GM19043 (cell line): Measurements from ENCODE around the gene IL3RA.

ENCODE experiments used
- ATAC-seq: cut with Tn5 transposase; IDR thresholded peaks from one replicate; pipeline ENCODE4 v1.9.1; 2021; ENCODE audit warnings: low read depth; ENCODE audit not compliant: unreplicated experiment

IL3RA gene

DNA sequence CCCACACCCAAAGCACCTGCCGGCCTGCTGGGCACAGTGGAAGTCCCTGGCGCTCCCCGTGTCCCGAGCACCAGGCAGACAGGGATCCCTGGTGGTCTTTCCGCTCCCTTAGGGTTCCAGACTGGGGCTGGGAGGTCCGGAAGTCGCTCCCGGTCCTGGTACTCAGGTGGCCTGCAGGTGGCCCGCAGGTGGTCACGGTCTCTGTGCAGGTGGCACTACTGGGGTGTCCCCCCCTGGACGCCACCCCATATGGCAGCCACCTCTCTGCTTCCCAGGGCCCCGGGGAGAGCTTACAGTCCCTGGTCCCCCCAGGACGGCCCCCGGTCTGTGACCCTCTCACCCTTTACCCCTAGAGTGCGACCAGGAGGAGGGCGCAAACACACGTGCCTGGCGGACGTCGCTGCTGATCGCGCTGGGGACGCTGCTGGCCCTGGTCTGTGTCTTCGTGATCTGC, 41.7 kb downstream of the IL3RA start:
- no peak for ATAC-seq

DNA sequence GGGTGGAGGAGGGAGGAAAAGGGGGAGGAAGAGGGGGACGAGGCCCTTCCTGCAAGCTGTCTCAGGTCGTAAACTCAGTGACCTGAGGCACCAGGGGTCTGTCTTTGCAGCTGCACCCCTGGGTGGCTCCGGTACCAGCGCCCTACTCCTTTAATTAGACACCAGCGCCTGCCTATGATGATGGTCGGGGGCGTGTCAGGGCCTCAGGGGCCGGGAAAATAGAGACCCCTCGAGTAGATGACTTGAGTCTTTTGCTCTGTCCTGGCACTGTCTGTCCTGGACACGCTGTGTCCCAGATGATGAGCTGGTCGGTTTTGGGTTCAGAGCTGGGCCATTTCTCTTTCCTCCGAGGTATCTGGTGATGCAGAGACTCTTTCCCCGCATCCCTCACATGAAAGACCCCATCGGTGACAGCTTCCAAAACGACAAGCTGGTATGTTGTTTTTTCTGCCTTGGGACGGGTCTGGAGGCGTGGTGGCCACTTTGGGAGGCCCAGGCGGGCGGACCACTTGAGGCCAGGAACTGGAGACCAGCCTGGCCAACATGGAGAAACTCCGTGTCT, 44.2 kb downstream of the IL3RA start:
- no peak for ATAC-seq

DNA sequence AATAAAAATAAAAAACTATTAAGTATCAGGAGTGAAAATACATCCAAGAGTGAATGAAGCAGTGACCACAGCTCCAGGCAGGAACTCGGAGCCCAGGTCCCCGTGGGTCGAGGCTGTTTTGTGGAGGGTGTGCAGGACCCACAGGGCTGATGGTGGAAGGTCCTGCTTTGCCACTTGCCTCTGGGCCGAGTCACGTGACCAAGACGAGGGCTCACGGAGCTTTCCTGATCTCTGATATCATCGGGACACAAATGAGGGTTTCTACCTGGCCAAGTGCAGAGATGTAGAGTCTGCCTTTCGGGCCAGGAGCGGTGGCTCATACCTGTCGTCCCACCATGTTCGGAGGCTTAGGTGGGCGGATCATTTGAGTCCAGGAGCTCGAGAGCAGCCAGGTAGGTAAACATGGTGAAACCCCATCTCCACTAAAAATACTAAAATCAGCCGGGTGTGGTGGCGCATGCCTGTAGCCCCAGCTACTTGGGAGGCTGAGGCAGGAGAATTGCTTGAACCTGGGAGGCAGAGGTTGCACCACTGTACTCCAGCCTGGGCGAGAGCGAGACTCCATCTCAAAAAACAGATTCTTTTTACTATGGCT, 48.2 kb downstream of the IL3RA start:
- ATAC-seq: no peak

DNA sequence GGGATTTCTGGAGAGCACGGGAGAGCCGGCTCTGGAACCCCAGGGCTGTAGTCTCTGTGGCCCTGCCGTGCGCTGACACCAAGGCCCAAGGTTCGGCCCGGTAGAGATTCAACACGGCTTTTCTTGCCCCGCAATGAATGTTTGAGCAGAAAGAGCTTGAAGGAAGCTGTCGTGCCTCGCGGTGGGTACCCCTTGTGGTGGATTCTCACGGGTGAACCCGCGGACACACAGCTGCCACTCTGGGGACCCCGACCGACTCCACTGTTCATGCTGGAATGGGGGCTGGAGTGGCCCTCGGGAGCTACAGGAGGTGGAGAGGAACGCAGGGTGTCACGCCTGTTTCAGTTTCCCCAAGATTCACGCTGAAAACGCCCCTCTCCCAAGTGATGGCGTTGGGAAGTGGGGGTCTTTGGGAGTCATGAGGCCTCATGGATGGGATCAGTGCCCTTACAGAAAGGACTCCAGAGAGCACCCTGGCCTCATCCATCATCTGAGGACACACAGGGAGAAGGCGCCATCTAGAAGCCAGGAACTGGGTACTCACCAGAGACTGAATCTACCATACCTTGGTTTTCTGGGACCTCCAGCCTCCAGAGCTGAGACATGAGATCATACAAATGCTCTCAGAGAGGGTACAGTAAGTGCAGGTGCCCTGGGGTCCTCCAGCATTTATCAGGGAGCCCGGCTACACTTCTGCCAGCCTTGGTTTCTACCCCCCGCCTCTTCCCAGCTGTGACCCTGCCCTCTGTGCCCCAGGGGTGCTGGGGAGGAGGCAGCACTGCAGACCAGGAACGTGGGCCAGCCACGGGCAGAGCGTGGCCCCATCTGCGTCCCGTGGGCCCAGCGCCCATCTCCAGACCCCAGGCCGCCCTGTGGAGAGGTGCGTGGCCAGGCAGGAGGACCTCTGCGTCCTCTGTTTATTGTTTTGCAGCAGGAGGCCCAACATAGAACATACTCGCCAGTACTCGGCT, 49.0 kb downstream of the IL3RA start:
- ATAC-seq: no peak

DNA sequence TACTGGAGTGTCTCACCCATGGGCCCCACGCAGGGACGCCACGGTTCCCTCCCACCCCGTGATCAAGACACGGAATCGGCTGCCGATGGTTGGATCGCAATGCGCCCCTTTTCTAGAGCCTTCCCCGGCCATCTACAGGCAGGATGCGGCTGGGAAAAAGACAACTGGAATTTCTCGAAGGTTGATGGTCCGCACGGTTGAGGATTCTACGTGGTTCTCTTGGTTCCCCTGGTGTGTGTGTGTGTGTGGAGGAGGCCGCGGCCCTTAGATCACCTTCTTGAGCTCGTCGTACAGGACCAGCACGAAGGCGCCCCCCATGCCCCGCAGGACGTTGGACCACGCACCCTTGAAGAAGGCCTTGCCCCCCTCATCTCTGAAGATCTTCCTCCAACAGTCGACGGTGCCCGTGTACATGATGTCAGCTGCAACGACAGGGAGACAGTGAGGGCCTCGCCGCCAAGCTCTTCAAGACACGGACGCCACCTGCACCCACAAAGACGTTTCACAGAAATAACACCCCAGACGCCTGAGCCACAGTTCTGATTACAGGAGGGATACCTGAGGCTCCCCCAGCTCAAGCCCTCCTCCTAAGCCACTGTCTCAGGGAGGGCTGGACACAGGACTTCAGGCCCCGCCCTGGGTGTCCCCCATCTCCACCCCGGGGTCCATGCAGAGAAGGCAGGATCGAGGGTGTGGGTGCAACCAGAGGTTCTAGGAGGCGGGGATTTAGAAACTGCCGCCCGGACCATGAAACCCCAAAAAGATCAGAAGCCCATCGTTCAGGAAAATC, 49.9 kb downstream of the IL3RA start:
- no peak for ATAC-seq

GRCh38 chrX:1387141-1387776, 50.7 kb downstream of the IL3RA start:
- no peak for ATAC-seq

- no peak for ATAC-seq
Observed at GRCh38 chrX:1388651-1389050, 52.1 kb downstream of the IL3RA start.

DNA sequence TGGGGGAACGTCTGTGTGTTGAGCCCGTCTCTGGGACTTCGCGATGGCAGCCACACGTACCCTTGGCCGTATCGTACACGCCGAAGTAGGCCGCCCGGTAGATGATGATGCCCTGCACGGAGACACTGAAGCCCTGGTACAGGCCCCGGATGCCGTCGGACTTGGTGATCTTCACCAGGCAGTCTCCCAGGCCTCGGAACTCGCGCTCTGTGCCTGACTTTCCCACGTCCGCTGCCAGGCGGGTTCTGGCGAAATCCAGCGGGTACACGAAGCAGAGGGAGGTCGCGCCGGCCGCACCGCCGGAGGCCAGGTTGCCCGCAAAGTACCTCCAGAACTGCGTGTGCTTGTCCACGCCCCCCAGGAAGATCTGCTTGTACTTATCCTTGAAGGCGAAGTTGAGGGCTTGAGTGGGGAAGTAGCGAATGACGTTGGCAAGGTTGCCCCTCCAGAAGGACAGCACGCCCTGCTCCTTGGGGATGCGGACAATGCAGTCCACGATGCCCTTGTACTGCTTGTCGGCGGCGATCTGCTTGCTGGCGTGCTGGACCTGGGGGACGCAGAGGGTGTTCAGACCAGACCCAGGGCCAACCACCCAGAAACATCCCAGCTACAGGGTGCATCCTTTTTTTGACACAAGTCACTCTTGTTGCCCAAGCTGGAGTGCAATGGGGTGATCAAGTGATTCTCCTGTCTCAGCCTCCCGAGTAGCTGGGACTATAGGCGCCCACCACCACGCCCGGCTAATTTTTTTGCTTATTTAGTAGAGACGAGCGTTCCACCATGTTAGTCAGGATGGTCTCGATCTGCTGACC, 52.8 kb downstream of the IL3RA start:
- ATAC-seq: no peak

DNA sequence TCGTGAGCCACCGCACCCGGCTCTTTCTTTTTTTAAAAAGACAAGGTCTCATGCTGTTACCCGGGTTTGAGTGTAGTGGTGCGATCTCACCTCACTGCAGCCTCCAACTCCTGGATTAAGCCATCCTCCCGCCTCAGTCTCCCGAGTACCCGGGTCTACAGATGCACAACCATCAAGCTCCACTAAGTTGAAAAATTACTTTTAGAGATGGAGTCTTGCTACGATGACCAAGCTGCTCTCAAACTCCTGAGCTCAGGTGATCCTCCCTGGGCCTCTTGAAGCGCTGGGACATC, 53.4 kb downstream of the IL3RA start:
- ATAC-seq: no peak

DNA sequence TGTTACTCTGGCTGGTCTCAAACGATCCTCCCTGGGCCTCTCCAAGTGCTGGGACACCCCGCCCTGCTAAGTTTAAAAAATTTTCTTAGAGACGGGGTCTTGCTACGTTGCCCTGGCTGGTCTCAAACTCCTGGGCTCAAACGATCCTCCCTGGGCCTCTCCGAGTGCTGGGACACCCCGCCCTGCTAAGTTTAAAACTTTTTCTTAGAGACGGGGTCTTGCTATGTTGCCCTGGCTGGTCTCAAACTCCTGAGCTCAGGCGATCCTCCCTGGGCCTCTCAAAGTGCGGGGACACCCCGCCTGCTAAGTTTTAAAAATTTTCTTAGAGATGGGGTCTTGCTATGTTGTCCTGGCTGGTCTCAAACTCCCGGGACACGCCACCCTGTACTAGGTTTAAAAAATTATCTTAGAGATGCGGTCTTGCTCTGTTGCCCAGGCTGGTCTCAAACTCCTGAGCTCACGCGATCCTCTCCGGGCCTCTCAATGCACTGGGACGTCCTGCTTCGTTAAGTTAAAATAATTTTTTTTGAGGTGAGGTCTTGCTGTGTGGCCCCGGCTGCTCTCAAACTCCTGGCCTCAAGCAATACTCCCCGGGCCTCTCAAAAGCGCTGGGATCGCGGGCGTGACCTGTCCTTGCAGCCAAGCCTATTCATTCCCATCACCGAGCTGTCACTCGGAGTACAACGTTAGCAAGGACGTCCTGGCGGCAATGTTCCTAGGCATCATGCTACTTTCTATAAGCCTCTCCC, 54.2 kb downstream of the IL3RA start:
- ATAC-seq: no peak

DNA sequence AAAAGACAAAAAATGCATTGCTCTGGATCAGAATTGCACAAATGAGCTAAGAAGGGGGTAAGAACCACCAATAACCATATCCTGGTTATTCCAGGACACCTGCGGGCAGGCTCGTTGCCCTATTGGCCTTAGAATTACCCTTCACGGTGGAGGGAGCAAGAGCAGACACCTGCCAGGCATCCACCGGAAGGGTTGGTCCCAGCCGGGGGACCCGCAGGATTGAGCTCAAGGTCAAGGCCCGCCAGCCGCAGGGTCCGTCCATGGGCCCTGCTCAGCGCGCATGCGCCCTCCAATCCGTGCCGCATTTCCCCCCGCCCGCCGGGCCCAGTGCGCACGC, 54.8 kb downstream of the IL3RA start:
- no peak for ATAC-seq

- peak; percentile 97 for ATAC-seq
Observed at GRCh38 chrX:1391707-1392375, 55.3 kb downstream of the IL3RA start, which contains the start of gene SLC25A6. Gene SLC25A6, minus strand, starts transcription at chrX:1392113. Its CDS starts 104 bp downstream, at chrX:1392009.

- ATAC-seq: peak; percentile 21
Observed at GRCh38 chrX:1392376-1393068, 55.9 kb downstream of the IL3RA start.

DNA sequence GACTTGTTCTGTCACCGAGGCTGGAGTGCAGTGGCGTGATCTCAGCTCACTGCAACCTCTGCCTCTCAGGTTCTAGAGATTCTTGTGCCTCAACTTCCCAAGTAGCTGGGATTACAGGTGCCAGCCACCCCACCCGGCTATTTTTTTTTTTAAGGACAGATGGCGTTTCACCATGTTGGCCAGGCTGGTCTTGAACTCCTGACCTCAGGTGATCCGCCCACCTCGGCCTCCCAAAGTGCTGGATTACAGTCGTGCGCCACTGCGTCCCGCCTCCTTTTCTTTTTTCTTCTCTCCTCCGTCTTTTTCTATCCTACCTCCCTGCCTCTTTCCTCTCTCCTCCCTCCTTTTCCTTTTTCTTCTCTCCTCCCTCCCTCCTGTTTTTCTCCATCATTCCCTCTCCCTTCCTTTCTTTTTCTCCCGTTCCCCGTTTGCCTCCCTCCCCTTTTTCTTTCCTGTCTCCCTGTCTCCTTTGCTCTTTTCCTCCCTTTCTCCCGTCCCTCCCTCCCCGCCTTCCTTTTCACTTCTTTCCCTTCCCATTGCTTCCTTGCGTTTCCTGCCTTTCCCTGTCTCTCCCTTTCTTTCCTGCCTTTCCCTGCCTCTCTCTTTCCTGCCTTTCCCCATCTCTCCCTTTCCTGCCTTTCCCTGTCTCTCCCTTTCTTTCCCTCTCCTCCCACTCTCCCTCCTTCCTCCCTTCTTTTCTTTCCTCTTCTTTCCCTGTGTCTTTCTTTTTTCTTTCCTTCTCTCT, 57.5 kb downstream of the IL3RA start:
- no peak for ATAC-seq

DNA sequence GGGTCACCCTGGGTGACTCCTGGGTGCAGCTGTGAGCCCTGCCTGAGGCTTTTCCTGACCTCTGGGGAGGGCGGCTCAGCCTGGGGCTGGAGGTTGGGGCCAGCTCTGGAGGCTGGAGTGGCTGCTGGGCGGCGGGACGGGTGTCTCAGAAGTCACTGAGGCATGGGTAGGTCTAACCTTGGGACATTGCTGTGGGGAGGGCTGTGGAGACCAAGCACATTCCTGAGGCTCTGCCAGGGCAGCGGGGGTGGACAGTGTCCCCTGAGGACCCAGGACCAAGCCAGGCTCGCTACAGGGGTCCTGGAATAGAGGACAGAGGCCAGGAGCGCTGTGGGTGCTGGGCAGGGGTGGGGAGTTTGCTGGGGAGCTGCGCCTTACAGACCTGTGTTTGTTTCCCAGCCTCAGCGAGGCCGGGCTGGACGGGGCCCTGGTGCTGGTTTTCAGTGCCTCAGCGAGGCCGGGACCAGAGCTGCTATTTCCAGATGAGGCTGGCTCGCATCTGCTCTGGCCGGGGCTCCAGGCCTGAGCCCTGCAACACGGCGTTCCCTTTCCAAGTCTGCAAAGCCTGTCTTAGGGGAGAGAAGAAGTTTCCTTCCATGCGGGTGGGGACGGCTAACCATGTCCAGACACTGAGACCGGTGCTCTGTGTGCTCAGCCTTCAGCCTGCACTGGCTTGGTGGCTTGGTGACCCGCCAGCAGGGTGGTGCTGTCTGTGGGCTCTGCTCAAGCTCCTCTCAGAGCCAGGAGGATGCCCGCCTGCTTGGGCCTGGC, 58.3 kb downstream of the IL3RA start:
- ATAC-seq: no peak

- ATAC-seq: no peak
Observed at GRCh38 chrX:1395646-1396216, 59.1 kb downstream of the IL3RA start.
